PC-3 (cell line): ENCODE measurements around the gene ELF2. TPM values are rescaled to one million over a fixed set of nuclear protein-coding genes. Genes with fewer than 3 reads are reported as not detected.

Source experiments
- ATAC-seq: fragments of 200-7000 bp; cut with Tn5 transposase; 2 replicates; pipeline ENCODE4 v1.9.1; 2020; ENCODE audit warnings: mild to moderate bottlenecking, moderate library complexity
- BruUV-seq: library from RNA; stranded (reverse); fragments of 400-500 nt; replicated peaks from 2 replicates; lab custom pipeline; 2021; lab: Mats Ljungman, UMichigan
- CTCF ChIA-PET: fragments of 300-600 bp; sonication (Branson Sonifier 250); formaldehyde crosslinking; loops from one replicate; lab custom pipeline; 2022; ENCODE audit warnings: antibody characterized with exemption; lab: Charles Lee
- POLR2A ChIA-PET: fragments of 300-600 bp; sonication (Branson Sonifier 250); formaldehyde crosslinking; loops from one replicate; lab custom pipeline; 2022; ENCODE audit warnings: antibody characterized with exemption; ENCODE audit not compliant: unreplicated experiment; lab: Charles Lee
- DNase-seq: peaks from one replicate; pipeline ENCODE4 v3.0.0-alpha.2; 2015
- H2AFZ ChIP-seq: fragments of 300-600 bp; sonication (generic); 2 replicates; pipeline ENCODE4 v1.6.0; 2016; ENCODE audit warnings: antibody characterized with exemption, low read length
- H3F3A ChIP-seq: fragments of 300-600 bp; sonication (generic); one replicate; pipeline ENCODE4 v1.6.0; 2017; ENCODE audit warnings: antibody characterized with exemption, low read length, control low read depth, mild to moderate bottlenecking; ENCODE audit not compliant: unreplicated experiment
- H3K27ac ChIP-seq: fragments of 300-600 bp; sonication (generic); 2 replicates; pipeline ENCODE4 v1.5.1; 2016; ENCODE audit warnings: mild to moderate bottlenecking, low read length
- H3K27me3 ChIP-seq: fragments of 300-600 bp; sonication (generic); 2 replicates; pipeline ENCODE4 v1.6.1; 2016; ENCODE audit warnings: low read length, mixed read lengths
- H3K36me3 ChIP-seq: fragments of 300-600 bp; sonication (generic); 2 replicates; pipeline ENCODE4 v1.6.1; 2016; ENCODE audit warnings: low read depth, mixed run types, low read length, mixed read lengths
- H3K4me1 ChIP-seq: fragments of 300-600 bp; sonication (generic); 2 replicates; pipeline ENCODE4 v1.5.1; 2016; ENCODE audit warnings: low read length; ENCODE audit not compliant: insufficient read depth
- H3K4me2 ChIP-seq: fragments of 300-600 bp; sonication (generic); 2 replicates; pipeline ENCODE4 v1.6.0; 2016; ENCODE audit warnings: low read length
- H3K4me3 ChIP-seq: fragments of 300-600 bp; sonication (generic); 2 replicates; pipeline ENCODE4 v1.5.1; 2016; ENCODE audit warnings: mild to moderate bottlenecking, low read length, mixed read lengths
- H3K79me2 ChIP-seq: fragments of 300-600 bp; sonication (generic); 2 replicates; pipeline ENCODE4 v1.6.1; 2017; ENCODE audit warnings: low read length, mixed read lengths
- H3K9ac ChIP-seq: fragments of 300-600 bp; sonication (generic); 2 replicates; pipeline ENCODE4 v1.6.0; 2016; ENCODE audit warnings: mild to moderate bottlenecking, low read length
- H3K9me2 ChIP-seq: fragments of 300-600 bp; sonication (generic); replicated peaks from 2 replicates; pipeline ENCODE4 v1.6.1; 2016; ENCODE audit warnings: mixed run types, low read length, mixed read lengths
- H3K9me3 ChIP-seq: fragments of 300-600 bp; sonication (generic); 2 replicates; pipeline ENCODE4 v1.6.1; 2016; ENCODE audit warnings: low read length, mixed read lengths
- H4K20me1 ChIP-seq: fragments of 300-600 bp; sonication (generic); 2 replicates; pipeline ENCODE4 v1.6.1; 2016; ENCODE audit warnings: low read length, mixed read lengths
- CTCF ChIP-seq: fragments of 300-600 bp; sonication (generic); conservative IDR thresholded peaks from 2 replicates; pipeline ENCODE4 v1.5.1; 2017; ENCODE audit warnings: antibody characterized with exemption, low read depth, mild to moderate bottlenecking, low read length
- EZH2 ChIP-seq: fragments of 300-600 bp; sonication (generic); IDR thresholded peaks from one replicate; pipeline ENCODE4 v1.6.1; 2017; ENCODE audit warnings: antibody characterized with exemption, mild to moderate bottlenecking, low read length; ENCODE audit not compliant: unreplicated experiment
- EZH2phosphoT487 ChIP-seq: fragments of 300-600 bp; sonication (generic); IDR thresholded peaks from 2 replicates; pipeline ENCODE4 v1.6.1; 2018; ENCODE audit warnings: mild to moderate bottlenecking, antibody characterized with exemption, low read length, borderline replicate concordance
- intact Hi-C: fragments of 100-400 bp; cut with micrococcal nuclease; formaldehyde crosslinking; loops from 2 replicates; pipeline ENCODE4 v1.9.0; 2023
- total RNA-seq: library from RNA; depleted of rRNA; stranded (reverse); fragments of >200 nt; gene quantifications from 2 replicates; pipeline ENCODE4 v1.2.3, GENCODE V29; 2014

The ELF2 gene
- total RNA-seq, 1 experiment from 2014 or later = 18.5 TPM

GRCh38 chr4:139170932-139171331 lies 6.1 kb downstream of the ELF2 start:
- Histone ChIP-seq H3K9me2 (no peaks in the 10 kb centered on the region), H3K4me1 (peaks cover 17% of the 10 kb centered on the region), H3F3A (no peaks in the 10 kb centered on the region), H3K27ac (no peak overlapping the region), H4K20me1 (no peaks in the 10 kb centered on the region), H3K4me2 (no peak overlapping the region), H3K79me2 (peaks cover 18% of the 10 kb centered on the region), H3K9me3 (no peaks in the 10 kb centered on the region), H3K36me3 (no peaks in the 10 kb centered on the region), H3K27me3 (no peaks in the 10 kb centered on the region), H3K9ac (no peak overlapping the region), H3K4me3 (no peak overlapping the region), H2AFZ (no peak overlapping the region)
- intact Hi-C loops = no loop called here
- TF ChIP-seq EZH2phosphoT487 (no peak), EZH2 (no peak), CTCF (no peak)
- no peak for DNase-seq
- ATAC-seq = no peak
- CTCF ChIA-PET = no interaction called here
- no TSS peak for BruUV-seq
- POLR2A ChIA-PET = no interaction called here

GRCh38 chr4:139167774-139168444 lies 9.1 kb downstream of the ELF2 start:
- CTCF ChIA-PET = interaction anchor here (0.6 to 0.7 kb wide), 4 partner anchors 10 to 138 kb away, joined by 3 to 4 read pairs (median 3); no protein-coding TSS in a partner anchor
- no peaks in the 10 kb centered on the region for H3K36me3 ChIP-seq
- peak; percentile 65 for DNase-seq
- H4K20me1 ChIP-seq = no peaks in the 10 kb centered on the region
- H2AFZ ChIP-seq = no peak overlapping the region
- H3K27me3 ChIP-seq = no peaks in the 10 kb centered on the region
- no peak overlapping the region for H3K9ac ChIP-seq
- H3K9me2 ChIP-seq = no peaks in the 10 kb centered on the region
- intact Hi-C loops = loop anchor here (1.0 to 5.0 kb wide), 2 partner anchors 69 to 136 kb away; no protein-coding TSS in a partner anchor
- POLR2A ChIA-PET = interaction anchor here (0.7 kb wide), 1 partner anchor 128 kb away, joined by 4 read pairs; no protein-coding TSS in a partner anchor
- peak; percentile 59 for ATAC-seq
- H3F3A ChIP-seq = no peaks in the 10 kb centered on the region
- peaks cover 8% of the 10 kb centered on the region for H3K4me1 ChIP-seq
- no TSS peak for BruUV-seq
- no peaks in the 10 kb centered on the region for H3K9me3 ChIP-seq
- TF ChIP-seq CTCF (peak; percentile 60), EZH2 (no peak)
- no peaks in the 10 kb centered on the region for H3K79me2 ChIP-seq
- H3K27ac ChIP-seq = no peak overlapping the region
- H3K4me2 ChIP-seq = no peak overlapping the region
- H3K4me3 ChIP-seq = no peak overlapping the region

- Histone ChIP-seq H3K4me2 (no peak overlapping the region), H3K4me3 (no peak overlapping the region), H3K36me3 (no peaks in the 10 kb centered on the region), H3K9ac (no peak overlapping the region), H3K27me3 (no peaks in the 10 kb centered on the region), H3K79me2 (no peaks in the 10 kb centered on the region), H3K4me1 (no peaks in the 10 kb centered on the region), H2AFZ (no peak overlapping the region), H3F3A (no peaks in the 10 kb centered on the region), H3K27ac (no peak overlapping the region), H4K20me1 (no peaks in the 10 kb centered on the region), H3K9me3 (no peaks in the 10 kb centered on the region), H3K9me2 (no peaks in the 10 kb centered on the region)
- ChIA-PET POLR2A (no interaction called here), CTCF (no interaction called here)
- DNase-seq (no peak), ATAC-seq (no peak)
- intact Hi-C loops = loop anchor here (5.0 kb wide), 1 partner anchor 132 kb away; no protein-coding TSS in a partner anchor
- no TSS peak for BruUV-seq
- TF ChIP-seq EZH2 (no peak), EZH2phosphoT487 (no peak), CTCF (no peak)
These were observed 12.3 kb downstream of the ELF2 start for GRCh38 chr4:139164731-139165130.
